IPS DF 6.9 (cell line): ENCODE measurements around the gene FBXO3.
"Not testable (repeated sequence)": the region's sequence is repeated elsewhere in the genome, so short reads cannot be mapped to it uniquely, and the experiment has no call there.

Source experiments
- DNase-seq: peaks from one replicate; pipeline ENCODE4 v3.0.0-alpha.2; 2013; ENCODE audit warnings: low read depth, low spot score
- H3K27ac ChIP-seq: one replicate; pipeline ENCODE4 v1.5.1; 2013; ENCODE audit warnings: low read length, control low read depth
- H3K27me3 ChIP-seq: 2 replicates; pipeline ENCODE4 v1.6.1; 2013; ENCODE audit warnings: mild to moderate bottlenecking, low read length; ENCODE audit not compliant: control insufficient read depth, insufficient read depth
- H3K36me3 ChIP-seq: 2 replicates; pipeline ENCODE4 v1.6.1; 2013; ENCODE audit warnings: low read length; ENCODE audit not compliant: control insufficient read depth, insufficient read depth
- H3K4me1 ChIP-seq: 2 replicates; pipeline ENCODE4 v1.6.1; 2013; ENCODE audit warnings: low read length; ENCODE audit not compliant: control insufficient read depth, insufficient read depth
- H3K4me3 ChIP-seq: 2 replicates; pipeline ENCODE4 v1.5.1; 2013; ENCODE audit warnings: mild to moderate bottlenecking, low read length
- H3K9me3 ChIP-seq: 2 replicates; pipeline ENCODE4 v1.6.1; 2013; ENCODE audit warnings: low read length, inconsistent platforms; ENCODE audit not compliant: control insufficient read depth, insufficient read depth
- WGBS: extraction: QIAGEN DNeasy Blood & Tissue Kit; methylation state at CpG from one replicate; pipeline ENCODE4 v1.1.7; 2013; ENCODE audit warnings: mixed read lengths, missing lambda C conversion rate; ENCODE audit not compliant: insufficient read length, insufficient coverage; 5-methylcytosine and 5-hydroxymethylcytosine counted together

Gene FBXO3

DNA sequence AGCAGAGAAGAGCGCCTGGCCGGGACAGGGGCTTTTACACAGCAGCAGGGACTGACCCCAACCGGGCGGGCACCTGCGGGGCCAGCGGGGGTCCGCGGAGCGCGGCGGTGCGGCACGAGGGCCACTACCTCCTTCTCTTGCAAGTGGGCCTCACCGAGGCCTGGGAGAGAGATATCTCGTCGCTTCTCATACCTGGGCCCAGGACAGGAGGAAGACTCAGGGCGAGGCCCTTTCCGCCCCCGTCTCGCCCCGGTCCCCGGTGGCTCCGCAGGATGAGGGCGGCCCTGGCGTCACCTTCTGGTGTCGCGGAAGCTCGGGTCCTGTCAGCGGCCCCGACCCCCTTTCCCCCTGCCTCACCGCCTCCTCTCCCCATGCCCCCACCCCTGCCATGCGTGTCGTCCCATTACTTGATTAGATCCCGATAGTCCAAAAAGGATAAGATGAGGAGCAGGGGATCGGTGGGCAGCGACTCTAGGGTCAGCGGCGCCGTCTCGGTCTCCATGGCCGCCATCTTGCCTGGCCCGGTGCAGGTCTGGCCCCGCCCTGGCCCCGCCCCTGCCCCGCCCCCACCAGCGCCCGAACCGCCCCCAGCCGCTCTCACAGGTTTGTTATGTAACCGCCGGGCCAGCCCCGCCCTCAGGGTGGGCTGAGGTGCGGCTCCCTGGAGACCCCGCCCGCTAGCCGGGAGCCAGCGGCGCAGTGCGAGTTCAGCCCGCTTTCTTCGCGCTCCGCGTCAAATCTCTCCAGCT is at the start of gene FBXO3:
TSS of gene FBXO3 (minus strand) at position 534 of the 749 bp plus-strand sequence. CDS start at position 511, 23 bp downstream.
- H3K27me3 ChIP-seq = peaks cover 3% of the 10 kb centered on the region; the same call in 1 of the 2 replicates
- H3K4me1 ChIP-seq = peaks cover 6% of the 10 kb centered on the region
- WGBS = no CpG with 5 or more reads among the region's 64 CpGs
- no peaks in the 10 kb centered on the region for H3K9me3 ChIP-seq
- peak within 1 kb of the TSS; percentile 83 for H3K4me3 ChIP-seq
- H3K27ac ChIP-seq = no peak within 1 kb of the TSS
- H3K36me3 ChIP-seq = no peaks in the 10 kb centered on the region
- peak; percentile 58 for DNase-seq

DNA sequence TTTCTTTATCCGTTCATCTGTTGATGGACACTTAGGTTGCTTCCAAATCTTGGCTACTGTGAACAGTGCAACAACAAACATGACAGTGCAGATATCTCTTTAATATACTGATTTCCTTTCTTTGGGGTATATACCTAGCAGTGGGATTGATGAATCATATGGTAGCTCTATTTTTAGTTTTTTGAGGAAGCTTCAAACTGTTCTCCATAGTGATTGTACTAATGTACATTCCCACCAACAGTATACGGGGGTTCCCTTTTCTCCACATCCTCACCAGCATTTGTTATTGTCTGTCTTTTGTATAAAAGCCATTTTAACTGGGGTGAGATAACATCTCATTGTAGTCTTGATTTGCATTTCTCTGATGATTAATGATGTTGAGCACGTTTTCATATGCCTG is 48.7 kb upstream of the FBXO3 start:
- WGBS = no CpG with 5 or more reads among the region's 3 CpGs
- not testable (repeated sequence) for DNase-seq

DNA sequence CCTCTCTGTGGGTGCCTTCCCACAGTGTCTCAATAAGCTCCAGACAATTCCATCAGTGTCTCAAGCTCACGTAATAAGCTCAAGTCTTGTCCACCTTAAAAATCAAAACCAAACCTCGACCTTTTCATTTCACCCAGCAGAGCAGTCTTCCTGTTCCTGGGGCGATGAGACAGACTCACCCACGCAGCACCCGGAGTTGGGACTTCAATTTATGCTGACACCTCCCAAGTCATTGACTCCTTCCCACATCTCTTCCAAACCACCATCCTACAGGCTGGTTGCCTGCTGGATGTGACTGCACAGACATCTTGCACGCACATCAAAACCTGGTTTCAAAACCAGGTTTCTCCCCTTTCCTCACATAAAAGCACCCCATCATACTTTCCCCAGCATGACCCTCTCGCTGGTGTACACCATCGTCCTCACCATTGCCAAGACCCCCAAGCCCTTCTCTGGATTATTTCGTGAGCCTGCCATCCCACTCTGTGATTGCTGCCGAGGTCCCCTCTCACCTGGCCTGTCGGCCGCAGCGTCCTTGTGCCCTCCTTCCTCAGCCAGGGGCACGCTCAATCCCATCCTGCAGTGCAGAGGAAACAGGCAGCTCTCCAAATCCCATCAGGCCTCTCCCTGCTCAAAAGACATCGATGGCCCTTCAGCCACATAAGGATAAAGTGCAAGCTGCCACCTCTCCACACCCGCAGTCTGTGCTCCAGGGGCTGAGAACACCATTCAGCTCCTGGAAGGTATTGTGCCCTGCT is 45.1 kb upstream of the FBXO3 start:
- Histone ChIP-seq H3K27me3 (no peaks in the 10 kb centered on the region), H3K36me3 (no peaks in the 10 kb centered on the region), H3K9me3 (no peaks in the 10 kb centered on the region), H3K4me1 (no peaks in the 10 kb centered on the region), H3K27ac (no peak overlapping the region), H3K4me3 (no peak overlapping the region)
- no peak for DNase-seq
- no CpG with 5 or more reads among the region's 16 CpGs for WGBS

More for the DNA sequence above, 48.7 kb upstream of the FBXO3 start:
- H3K27ac ChIP-seq, H3K4me3 ChIP-seq, H3K4me1 ChIP-seq, H3K9me3 ChIP-seq, H3K36me3 ChIP-seq, H3K27me3 ChIP-seq: not testable (repeated sequence)

DNA sequence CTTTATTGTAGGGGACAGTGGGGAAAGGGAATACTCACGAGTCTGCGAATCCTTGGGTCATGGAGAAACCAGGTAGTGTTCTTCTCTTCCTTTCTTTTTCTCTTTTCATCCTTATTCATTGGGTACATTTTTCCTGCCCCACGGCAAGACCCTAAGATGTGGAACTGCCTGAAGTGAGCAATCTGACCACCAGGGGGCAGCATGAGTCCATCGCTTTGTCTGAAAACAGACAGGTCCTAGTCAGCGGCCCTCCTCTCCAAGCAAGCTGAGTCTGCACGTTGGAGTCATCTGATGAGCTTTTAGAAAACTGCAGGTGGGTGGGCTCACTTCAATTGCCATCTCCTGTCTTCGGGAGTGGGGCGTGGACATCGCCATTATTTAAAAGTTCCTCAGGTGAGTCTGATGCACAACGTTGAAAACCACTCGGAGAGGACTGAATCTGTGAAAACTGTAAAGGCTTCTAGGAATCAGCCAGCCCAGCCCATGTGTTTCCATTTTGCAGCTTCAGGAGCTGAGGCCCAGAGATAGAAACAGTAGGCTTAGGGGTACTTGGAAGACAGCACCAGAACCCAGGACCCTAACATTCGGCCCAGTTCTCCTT is 34.0 kb upstream of the FBXO3 start:
- Histone ChIP-seq H3K9me3 (no peaks in the 10 kb centered on the region), H3K4me3 (no peak overlapping the region), H3K27me3 (no peaks in the 10 kb centered on the region), H3K36me3 (no peaks in the 10 kb centered on the region), H3K4me1 (no peaks in the 10 kb centered on the region), H3K27ac (no peak overlapping the region)
- no CpG with 5 or more reads among the region's 12 CpGs for WGBS
- DNase-seq = peak; percentile 77

DNA sequence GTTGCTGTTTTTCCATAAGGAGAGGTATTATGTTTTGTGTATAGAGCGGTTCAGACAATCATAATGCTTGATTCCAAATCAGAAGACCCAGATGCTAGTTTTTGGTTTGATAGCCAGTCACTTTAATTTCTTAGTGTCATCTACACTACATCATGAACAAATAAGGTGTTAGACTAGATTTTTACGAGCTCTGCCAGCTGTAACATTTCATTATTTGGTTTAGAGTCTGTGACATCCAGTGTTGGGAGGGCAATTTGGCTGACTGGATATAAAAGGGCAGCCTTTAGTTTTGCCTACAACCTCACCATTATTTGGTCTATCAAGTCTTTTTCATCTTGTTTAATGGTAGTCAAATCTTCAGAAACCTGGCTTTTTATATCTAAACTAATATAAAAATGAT is 30.2 kb upstream of the FBXO3 start:
- no peaks in the 10 kb centered on the region for H3K4me1 ChIP-seq
- H3K27ac ChIP-seq = no peak overlapping the region
- no peaks in the 10 kb centered on the region for H3K36me3 ChIP-seq
- no peak overlapping the region for H3K4me3 ChIP-seq
- no peaks in the 10 kb centered on the region for H3K9me3 ChIP-seq
- H3K27me3 ChIP-seq = no peaks in the 10 kb centered on the region
- no CpG with 5 or more reads among the region's 2 CpGs for WGBS
- no peak for DNase-seq

DNA sequence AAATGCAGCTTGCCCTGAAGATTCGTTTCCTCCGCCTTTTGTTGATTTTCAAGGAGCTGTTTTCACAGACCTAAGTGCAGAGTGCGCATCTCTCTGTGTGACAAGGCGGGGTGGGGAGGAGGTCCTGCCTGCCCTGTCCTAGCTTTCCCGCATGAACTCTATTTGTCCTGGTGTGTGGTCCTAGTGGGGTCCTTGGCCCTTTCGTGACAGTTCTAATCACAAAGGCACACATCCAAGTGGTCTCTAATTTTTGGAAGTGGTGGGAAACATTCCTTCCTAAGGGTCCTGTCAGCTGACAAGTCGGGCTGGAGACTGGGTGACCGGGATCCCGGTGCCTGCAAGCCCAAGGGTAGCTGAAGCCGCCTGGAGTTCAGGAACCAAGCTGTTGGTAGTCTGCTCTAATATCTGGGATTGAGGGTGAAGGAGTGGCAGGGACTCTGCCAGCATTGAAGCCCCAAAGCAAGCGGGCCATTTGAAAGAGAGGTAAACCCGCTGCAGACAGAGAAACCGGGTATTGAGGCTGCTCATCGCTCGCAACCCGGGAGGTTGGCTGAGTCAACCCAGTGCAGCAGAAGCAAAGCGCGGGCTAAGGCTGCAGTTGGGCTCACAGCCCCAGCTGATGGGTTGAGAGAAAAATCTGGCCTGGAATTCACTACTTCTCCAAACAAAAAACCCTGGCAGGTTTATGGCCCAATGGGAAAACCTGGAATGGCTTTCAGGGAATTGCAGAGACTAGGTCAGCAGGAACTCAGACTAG is 28.1 kb upstream of the FBXO3 start:
- WGBS = no CpG with 5 or more reads among the region's 18 CpGs
- DNase-seq = peak; percentile 87
- Histone ChIP-seq H3K4me1 (no peaks in the 10 kb centered on the region), H3K36me3 (no peaks in the 10 kb centered on the region), H3K27me3 (no peaks in the 10 kb centered on the region), H3K9me3 (no peaks in the 10 kb centered on the region), H3K4me3 (peak overlapping the region; percentile 63; the same call in 1 of the 2 replicates), H3K27ac (no peak overlapping the region)

DNA sequence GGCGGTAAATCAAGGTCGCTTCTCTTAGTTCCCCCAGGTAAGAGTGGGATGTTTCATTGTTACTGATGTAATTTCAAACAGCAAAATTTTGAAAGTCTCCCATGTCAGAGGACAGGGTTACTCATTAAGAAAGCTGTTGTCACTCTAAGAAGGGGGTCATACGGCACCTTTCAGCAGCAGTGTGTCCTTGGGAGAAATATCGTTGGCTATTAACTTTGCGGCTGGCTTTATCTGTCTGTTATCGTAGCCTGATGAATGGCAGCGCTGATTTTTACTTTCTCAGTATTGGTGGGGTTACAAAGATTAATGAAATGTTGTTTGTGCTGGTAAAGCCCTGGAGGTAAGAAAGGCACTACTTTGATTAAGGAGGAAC is 27.5 kb upstream of the FBXO3 start:
- no CpG with 5 or more reads among the region's 7 CpGs for WGBS
- peak overlapping the region; percentile 63; the same call in 1 of the 2 replicates for H3K4me3 ChIP-seq
- H3K36me3 ChIP-seq = no peaks in the 10 kb centered on the region
- H3K27ac ChIP-seq = no peak overlapping the region
- DNase-seq = no peak
- H3K9me3 ChIP-seq = no peaks in the 10 kb centered on the region
- no peaks in the 10 kb centered on the region for H3K27me3 ChIP-seq
- no peaks in the 10 kb centered on the region for H3K4me1 ChIP-seq

GRCh38 chr11:33797879-33798278 is 23.6 kb upstream of the FBXO3 start:
- no CpG with 5 or more reads among the region's 3 CpGs for WGBS
- no peaks in the 10 kb centered on the region for H3K9me3 ChIP-seq
- no peaks in the 10 kb centered on the region for H3K27me3 ChIP-seq
- H3K4me1 ChIP-seq = no peaks in the 10 kb centered on the region
- no peak for DNase-seq
- no peaks in the 10 kb centered on the region for H3K36me3 ChIP-seq
- H3K4me3 ChIP-seq = no peak overlapping the region
- H3K27ac ChIP-seq = no peak overlapping the region

- H3K36me3 ChIP-seq = no peaks in the 10 kb centered on the region
- WGBS = 100% methylated on average over 1 of the region's 4 CpGs
- no peak overlapping the region for H3K27ac ChIP-seq
- no peak overlapping the region for H3K4me3 ChIP-seq
- no peak for DNase-seq
- no peaks in the 10 kb centered on the region for H3K27me3 ChIP-seq
- H3K4me1 ChIP-seq = no peaks in the 10 kb centered on the region
- H3K9me3 ChIP-seq = no peaks in the 10 kb centered on the region
Measured at GRCh38 chr11:33790040-33790439, 15.7 kb upstream of the FBXO3 start.

DNA sequence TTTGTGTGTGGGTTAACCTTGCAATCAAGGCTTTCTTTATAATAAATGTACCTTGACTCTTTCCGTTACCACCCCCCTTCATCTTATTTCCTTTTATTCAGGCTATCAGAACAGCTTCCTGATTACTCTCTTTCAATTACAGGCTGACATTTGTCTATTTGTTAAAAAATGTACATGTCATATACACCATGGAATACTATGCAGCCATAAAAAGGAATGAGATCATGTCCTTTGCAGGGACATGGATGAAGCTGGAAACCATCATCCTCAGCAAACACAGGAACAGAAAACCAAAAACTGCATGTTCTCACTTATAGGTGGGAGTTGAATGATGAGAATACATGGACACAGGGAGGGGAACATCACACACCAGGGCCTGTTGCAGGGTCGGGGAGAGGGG is 13.8 kb upstream of the FBXO3 start:
- H3K4me3 ChIP-seq, DNase-seq, H3K27ac ChIP-seq, H3K9me3 ChIP-seq, H3K4me1 ChIP-seq, H3K36me3 ChIP-seq, H3K27me3 ChIP-seq: not testable (repeated sequence)
- no CpG with 5 or more reads among the region's 2 CpGs for WGBS
